Stimulated activated CD8-positive, alpha-beta memory T cell treated with anti-CD3 and anti-CD28 coated beads, Interleukin-4, amount 100 ng/mL, for 1 hour (primary cell): ENCODE data around the gene LAMA2.

Experiments used
- DNase-seq, 2 donors: peaks; one replicate each; pipeline ENCODE4 v3.0.0-alpha.2; 2020; ENCODE audit warnings: low read depth in 2 of 2, low spot score in 1 of 2

Gene LAMA2

DNA sequence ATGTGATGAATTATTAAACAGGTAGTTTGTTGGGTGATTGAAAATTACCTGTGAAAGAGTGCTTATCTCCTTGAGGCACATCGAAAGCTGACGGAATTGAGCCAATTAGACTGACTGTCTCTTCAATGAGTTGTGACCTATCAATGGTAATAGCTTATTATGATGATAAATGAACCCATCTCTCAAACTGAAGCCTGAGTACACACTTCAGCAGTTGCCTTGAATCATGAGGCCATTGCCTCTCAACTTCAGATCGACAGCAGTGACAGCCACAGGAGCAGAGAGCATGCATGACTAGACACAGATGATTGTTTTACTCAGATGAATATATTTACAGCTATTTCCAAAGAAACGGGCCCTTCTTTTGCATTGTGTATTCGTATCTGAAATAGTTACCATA is 323.9 kb downstream of the LAMA2 start:
- no peak for DNase-seq

DNA sequence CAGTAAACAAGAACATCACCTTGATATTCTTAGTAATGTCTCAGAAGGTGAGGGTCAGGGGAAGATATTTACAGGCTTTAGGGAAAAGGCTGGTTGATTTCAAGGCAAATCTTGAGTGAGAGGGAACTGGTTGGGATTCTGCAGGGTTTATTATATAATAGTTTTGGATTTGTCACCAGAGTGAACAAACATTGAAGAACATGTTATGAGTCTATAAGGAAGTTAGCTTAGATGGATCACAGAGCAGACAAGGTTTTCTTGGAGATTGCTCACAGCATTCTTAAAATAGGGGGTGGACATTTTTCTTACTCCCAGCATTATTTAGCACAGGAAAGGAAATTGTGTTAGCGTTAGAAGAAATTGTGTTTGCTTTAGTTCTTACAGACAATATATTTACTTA is 324.9 kb downstream of the LAMA2 start:
- no peak for DNase-seq

- DNase-seq, result no peak
These were observed 325.6 kb downstream of the LAMA2 start for GRCh38 chr6:129208415-129209034.

DNA sequence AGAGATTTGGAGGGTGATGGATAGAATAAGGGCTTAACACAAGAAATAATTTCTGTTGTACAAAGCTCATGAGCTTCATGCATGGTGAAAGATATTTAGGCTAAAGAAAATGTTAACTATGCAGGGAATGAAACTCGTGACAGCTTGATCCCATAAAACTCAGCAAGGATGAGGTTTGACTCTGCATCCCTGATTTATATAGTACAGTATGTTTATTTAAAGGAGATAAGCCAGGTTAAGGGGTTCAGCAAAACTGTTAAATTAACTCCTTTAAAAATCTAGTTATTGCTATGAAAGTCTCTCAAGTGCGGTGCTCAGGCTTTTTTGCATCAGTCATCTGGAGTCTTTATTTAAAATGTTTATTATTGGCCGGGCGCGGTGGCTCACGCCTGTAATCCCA is 326.4 kb downstream of the LAMA2 start:
- no peak for DNase-seq

- DNase-seq, result no peak
These were observed 327.7 kb downstream of the LAMA2 start for GRCh38 chr6:129210684-129211083.

GRCh38 chr6:129211626-129212025 is 328.7 kb downstream of the LAMA2 start:
- no peak for DNase-seq

- no peak for DNase-seq
These were observed 329.1 kb downstream of the LAMA2 start for GRCh38 chr6:129212081-129212480.

DNA sequence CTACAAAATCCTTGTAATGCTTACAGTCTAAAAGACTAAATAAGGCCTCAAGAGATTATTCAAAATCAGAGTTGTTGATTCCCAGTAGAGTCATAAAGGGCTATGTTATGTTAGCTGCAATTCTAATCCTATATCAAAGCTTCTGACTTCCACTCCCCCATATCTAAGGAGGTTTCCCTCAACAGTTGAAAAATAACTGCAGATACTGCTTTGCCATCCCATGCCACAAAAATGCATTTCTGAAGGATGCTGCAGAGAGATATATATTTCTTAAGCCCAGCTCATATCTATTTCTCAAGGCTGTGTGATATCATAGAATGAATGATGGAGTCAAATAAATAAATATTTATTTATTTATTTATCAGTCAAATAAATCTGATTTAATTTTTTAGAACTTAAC is 332.3 kb downstream of the LAMA2 start:
- no peak for DNase-seq

DNA sequence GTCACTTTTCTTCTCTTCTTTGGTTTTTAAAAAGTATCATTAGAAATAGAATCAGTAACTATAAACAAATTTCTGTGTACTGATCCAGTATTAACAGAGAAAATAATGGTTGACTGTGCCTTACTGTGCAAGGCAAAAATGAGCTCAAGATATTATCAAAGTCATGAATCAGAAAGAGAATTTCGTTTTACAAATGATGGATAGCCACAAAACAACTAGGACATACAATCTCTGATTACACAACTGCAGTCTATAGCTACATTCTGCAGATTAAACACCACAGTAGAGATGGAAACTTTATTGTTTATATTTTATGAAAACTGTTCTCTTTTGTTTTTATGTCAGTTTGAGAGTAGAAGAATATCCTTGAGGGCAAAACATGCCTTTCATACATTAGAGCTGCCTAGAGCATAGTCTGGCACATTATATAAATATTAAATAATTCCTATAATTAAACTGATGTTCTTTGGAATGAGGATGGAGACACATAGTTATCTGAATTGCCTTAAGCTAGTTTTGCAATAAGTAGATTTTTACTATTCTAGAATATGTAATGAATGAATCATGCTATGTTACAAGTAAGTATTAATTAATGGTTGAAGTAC is 333.1 kb downstream of the LAMA2 start:
- DNase-seq, result no peak

DNA sequence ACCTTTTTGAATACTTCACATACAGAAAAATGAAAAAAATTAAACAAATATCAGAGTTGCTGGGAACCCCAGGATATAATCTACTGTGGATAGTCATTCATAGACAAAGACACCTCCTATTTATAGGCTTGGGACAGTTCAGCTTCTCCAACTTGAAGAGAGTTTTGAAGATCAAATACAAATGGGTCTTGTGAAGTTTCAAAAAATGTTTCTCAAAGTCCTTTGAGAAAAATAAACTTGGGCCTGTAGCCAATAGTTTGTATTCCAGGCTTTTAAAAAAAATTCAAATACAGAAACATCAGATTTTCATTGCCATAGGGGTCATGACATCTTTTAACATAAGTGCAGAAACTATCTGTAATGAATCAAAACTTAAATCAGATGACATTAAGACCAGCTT is 334.8 kb downstream of the LAMA2 start:
- no peak for DNase-seq

DNA sequence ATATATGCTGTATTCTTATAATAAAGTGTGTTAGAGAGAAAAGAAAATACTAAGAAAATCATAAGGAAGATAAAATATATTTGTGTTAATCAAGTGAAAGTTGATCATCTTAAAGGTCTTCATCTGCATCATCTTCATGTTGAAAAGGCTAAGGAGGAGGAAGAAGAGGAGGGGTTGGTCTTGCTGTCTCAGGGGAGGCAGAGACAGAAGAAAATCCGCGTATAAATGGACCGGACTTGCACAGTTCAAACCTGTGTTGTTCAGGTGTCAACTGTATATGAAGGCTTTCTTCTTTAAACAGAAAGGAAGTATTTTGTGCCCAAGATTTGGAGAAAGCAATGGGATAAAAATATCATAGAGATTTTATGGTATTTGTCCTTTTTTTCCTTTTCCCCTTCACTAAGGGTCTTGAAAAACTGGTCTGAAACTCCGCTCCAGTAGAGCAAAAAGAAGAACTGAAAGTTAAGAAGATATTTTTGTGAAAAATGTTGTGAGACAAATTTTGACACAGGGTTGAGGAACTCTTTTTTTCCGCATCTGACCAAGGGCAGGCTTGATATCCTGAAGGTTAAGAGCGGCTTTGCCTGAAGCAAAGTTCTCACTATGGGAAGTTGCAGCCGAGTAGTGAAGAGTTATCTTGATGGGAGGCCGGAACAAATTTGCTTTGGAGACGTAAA is 350.7 kb downstream of the LAMA2 start:
- DNase-seq, result no peak

GRCh38 chr6:129235167-129236000 is 352.4 kb downstream of the LAMA2 start:
- DNase-seq, result no peak

DNA sequence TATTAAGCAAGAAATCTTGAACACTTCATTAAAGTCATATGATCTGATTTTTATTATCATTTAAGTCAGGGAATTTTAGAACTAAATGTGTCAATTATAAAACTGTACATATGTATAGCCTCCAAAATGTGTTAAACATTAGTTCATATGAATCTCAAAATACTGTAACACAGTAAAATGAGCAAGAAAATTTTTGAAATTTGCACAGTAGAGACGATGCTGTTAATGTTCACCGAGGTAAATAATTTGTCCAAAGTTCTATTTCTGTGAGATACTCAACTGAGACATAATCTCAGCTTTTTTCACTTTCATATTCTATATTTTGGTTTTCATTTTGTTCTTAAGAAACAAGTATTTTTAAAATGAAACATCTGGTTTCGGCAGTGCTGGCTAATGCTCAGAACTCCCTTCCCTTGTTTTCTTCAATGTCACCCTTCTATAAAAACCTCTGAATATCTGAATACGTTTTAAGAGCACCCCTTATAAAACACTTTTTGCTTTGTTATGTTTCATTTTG is 353.1 kb downstream of the LAMA2 start:
- DNase-seq, result no peak

DNA sequence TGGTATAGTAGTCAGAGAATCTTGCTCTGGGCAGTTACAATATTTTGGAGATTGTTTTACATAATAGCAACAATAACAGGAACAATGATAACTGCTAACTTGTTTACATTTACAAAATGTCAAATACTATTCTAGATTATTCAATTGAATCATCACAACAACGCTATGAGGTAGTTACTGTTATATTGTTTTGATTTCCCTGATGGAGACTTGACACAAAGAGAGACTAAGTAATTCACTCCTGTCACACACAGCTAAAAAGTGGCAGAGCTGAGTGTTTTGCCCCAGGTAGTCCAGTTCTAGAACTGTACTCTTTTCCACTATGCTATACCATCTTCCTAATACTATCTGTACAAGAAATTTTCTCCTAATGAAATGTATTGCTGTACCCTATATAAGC is 356.1 kb downstream of the LAMA2 start:
- no peak for DNase-seq

DNA sequence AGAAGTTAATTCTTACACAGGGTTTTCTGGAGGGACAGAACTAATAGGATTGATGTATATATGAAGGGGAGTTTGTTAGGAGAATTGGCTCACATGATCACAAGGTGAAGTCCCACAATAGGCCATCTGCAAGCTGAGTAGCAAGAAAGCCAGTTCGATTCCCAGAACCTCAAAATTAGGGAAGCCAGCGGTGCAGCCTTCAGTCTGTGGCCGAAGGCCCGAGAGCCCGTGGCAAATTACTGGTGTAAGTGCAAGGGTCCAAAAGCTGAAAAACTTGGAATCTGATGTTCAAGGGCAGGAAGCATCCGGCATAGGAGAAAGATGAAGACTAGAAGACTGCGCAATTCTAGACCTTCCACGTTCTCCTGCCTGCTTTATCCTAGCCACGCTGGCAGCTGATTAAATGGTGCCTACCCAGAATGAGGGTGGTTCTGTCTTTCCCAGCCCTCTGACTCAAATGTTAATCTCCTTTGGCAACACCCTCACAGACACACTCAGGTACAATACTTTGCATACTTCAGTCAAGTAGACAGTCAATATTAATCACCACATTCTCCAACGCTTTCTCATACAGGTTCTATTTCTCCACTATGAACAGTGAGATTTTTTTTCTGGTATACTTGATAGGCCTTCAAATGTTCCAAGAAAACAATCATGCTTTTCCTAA is 357.0 kb downstream of the LAMA2 start:
- DNase-seq, result no peak

DNA sequence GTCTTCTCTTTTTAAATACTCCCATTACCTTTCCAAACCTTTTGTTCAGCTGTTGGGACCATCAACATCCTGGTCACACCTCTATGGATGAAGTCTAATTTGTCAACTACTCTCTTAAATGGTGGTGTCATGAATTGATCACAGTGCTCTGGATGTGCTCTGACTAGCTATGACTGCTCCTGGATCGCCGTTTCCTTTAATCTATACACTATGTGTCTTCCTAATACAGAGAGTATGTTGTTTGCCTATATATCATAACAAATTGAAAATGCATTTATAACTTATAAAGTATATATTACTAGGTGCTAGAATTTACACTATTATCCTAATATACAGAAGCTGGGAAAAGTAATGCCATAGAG is 357.5 kb downstream of the LAMA2 start:
- no peak for DNase-seq

- DNase-seq, result no peak
These were observed 359.6 kb downstream of the LAMA2 start for GRCh38 chr6:129242546-129242945.

DNA sequence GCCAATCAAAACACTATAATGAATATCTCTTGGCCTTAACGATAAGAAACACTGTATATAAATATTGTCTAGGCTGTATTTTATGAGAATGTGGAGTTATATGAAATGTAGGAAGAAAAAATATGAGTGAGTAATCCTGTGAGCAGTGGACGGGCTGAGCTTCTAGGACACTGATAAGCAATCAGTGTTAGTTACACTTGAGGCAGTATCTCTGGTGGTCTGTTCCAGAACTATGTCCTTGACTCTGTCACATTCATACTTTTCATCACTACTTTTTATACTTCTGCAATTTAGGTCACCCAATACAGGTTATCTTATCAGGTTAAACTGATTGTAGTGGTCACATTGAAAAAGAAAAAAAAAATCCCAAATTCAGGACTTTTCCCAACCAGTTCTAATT is 360.4 kb downstream of the LAMA2 start:
- DNase-seq, result no peak

- DNase-seq, result no peak
These were observed 366.0 kb downstream of the LAMA2 start for GRCh38 chr6:129248946-129249345.

DNA sequence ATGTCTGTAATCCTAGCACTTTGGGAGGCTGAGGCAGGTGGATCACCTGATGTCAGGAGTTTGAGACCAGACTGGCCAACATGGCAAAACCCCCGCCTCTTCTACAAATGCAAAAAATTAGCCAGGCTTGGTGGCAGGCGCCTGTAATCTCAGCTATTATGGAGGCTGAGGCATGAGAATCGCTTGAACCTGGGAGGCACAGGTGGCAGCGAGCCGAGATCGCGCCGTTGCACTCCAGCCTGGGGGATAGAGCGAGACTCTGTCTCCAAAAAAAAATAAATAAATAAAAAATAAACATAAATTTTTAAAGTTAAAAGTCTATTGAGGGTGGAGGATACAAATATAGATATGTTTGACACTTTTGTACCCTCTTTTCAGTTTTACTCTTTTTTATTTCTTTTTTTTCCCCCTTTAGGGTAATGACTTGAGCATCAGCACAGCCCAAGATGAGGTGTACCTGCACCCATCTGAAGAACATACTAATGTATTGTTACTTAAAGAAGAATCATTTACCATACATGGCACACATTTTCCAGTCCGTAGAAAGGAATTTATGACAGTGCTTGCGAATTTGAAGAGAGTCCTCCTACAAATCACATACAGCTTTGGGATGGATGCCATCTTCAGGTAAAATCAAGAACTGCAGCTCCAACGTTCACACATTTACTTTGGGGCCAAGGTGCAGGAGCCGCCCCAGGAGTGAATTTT is 368.9 kb downstream of the LAMA2 start:
- DNase-seq, result no peak
